GM21529 (cell line): Measurements from ENCODE around the gene BEST1.

Experiments used
- ATAC-seq: cut with Tn5 transposase; IDR thresholded peaks from one replicate; pipeline ENCODE4 v1.9.1; 2021; ENCODE audit not compliant: unreplicated experiment

The BEST1 gene

DNA sequence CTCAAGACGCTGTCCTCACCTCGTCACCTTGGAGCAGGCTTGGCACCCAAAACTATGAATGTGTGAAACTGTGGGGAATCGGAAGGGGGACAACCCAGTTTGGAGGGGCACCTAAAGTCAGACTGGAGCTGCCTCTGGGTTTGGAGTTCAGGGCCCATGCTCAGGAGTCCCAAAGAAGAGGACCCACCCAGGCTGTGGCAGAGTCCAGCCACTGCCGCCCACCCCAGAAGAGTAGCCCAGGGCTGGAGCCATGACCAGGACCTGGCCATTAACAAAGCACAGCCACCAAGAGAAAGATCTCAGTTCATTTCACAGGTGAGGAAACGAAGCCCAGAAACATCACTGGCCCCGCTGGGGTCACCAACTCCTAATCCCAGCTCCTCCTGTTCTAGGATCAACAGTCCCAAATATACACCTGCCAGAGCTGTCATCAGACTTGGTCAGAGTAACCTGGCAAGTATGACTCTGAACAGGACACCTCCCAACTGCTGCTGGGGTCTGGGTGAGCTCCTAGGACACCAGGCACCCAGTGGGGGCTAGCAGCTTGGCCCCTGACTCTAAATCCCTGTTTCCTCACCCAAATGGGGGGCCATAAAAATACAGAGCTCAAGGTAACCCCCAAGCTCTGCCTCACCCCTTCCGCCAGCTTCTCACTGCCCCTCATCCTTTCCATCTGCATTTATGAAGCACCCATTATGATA, 35.5 kb upstream of the BEST1 start:
- no peak for ATAC-seq

DNA sequence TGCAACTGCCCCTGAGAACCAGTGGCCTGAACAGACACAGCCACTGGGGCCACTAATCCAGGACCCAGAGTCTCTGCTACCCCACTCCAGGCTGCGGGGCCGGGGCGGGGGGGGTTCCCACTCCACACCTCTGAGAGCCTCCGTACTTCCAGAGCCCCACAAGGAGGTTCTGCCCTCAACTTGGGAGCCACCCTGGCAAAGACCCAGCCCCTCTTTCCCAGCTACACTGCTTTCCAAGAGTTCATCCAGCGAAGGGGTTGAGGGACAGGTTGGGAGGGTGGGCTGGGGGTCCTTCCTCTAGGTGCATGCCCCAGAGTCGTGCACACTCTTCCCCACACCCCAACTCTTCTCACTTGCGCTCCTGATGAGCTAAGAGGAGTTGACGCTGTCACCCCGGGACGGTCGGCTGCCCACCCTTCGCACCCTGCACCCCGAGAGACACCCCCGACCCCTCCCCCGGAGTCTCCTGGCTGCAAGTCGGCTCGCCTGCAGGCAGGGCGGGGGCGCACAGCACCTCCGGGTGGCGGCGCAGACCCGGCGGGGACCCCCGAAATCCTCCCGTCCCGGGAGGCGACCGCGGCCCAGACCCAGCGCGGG, 33.3 kb upstream of the BEST1 start:
- ATAC-seq = no peak

DNA sequence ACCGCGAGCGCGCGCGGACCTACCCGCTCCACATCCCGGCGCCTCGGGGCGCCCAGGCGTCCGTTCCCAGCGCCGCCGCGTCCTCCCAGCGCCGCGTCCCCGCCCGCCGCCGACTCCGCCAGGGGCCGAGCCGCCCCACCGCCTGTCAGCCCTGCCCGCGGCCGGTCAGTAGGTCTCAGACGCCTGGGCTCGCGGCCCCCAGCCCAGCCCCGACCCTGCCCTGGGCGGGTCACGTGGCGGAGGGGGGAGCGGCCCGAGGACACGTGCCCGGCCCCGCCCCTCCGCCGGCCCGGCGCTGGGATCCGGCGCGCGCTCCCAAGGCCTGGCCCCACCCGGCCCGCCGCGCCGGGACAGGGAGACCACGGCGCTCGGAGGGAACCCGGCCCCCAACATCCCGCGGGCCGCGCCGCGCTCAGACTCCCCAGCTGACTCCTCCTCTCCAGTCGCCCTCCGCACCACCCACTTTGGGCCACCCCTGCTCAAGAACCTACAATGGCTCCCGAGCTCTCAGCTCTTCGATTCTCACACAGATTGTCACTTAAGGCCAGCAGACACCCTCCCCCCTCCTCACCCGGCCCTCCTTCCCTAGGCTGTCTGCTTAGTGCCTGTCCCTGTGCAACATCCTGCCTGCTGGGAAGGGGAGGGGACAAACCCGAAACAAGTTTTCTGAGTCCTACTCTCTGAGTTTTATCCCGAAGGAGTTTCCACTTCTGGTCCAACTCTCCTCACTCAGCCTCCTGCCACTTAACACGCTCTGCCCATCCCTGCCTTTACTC, 32.6 kb upstream of the BEST1 start, which contains the start of gene RAB3IL1:
Gene RAB3IL1, minus strand, starts transcription at position 233 of the 776 bp plus-strand sequence. Its CDS starts 199 bp downstream, at position 34.
- ATAC-seq = no peak

DNA sequence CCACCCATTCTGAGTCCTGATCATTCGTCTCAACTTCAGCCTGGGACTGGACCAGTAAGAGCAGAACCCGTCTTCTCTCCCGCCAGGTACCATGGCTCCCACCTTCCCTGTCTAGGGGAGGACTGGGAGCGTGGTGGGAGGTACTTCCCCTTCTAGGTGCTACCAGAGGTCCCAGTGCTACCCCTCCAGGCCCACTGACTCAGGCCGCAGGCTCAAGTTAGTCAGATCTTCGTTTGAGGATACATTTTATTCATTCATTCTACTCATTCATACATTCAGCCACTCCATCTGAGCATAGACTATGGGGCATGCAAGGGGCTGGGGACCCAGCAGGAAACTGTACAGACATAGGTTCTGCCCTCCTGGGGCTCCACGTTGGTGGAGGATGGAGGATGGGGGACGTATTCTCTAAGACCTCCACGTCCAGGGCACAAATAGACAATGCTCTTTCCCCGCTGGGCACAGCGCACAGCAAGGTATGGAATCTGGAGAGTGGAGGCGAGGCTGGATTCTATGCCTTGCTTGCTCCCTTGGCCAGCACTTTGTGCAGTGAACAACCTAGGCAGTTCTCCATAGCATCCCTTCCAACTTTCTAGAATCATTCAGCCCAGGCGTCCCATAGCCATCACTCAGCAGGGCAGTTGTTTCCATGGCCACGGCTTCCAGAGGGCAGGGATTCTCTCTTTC, 31.8 kb upstream of the BEST1 start:
- ATAC-seq = no peak

DNA sequence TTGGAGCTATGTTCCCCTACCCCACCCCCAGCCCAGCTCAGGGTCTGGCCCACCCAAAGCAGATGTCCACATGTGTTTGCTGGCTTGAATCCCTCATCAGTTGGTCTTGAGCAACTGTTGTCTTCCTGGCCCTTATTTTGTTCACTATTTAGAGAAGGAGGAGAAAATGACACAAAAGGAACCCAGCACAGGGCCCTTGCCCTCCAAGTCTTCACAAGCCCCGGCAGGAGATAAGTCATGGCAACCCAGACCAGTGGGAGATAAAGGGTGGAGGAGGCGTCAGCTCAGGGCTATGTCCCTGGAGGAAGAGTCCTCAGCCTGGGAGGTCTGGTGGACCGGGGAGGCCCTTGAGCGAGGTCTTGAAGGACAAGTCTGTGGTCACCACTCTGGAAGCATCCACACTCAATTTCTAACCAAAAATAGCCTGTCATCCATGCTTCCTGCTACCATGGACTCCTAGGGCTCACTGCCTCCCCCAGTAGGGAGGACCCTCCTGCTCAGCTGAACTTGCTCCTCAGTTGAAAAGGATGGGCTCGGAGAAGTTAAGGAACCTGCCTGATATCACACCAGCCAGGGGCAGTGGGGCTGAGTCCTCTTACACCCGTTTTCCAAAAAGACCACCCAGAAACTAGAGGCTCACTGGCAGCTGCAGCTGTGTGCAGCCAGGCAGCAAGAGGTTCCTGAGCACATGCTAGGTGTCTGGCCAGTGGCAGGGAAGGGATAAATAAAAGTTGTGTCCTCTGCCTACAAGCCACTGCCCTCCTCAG, 31.0 kb upstream of the BEST1 start:
- ATAC-seq = no peak

DNA sequence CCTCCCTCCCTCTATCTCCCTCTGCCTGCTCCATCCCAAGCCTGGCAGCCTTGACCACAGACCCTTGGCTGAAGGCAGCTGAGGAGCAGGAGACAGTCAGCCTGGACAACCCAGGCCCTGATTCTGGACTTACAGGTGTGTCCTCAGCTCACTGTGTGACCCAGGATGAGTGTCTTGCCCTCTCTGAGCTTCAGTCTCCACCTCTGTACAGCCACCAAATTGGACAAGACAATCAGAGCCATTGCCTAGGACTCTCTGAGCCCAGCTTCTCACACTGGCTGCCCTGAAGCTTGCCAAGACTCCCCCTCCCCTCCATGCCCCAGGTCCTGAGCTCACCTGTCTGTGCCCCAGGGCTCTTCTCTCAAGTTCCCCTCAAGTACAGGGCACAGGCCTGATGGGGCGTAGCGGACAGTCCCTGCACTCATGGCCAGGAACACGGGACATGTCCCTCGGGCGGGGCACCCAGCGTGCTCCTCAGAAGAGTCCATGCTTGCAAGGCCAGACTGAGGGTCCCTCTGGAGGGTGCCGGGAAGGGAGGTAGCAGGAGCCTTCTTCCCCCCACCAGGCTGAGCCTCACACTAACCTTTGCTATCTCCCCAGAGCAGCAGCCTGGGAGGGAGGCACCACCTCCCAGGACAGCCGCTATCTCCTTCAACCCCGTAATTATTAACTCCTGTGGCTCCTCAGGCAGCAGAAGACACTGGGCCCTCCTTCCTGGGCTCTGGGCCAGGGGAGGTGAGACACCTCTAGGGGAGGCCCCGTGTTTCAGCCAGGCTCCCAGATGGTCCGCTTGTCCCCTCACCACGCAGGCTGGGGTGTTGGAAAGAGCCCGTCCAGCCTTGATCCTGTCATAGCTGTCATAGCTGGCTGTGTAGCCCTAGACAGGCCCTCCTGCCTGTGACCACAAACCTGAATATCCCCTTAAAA, 30.2 kb upstream of the BEST1 start:
- no peak for ATAC-seq

DNA sequence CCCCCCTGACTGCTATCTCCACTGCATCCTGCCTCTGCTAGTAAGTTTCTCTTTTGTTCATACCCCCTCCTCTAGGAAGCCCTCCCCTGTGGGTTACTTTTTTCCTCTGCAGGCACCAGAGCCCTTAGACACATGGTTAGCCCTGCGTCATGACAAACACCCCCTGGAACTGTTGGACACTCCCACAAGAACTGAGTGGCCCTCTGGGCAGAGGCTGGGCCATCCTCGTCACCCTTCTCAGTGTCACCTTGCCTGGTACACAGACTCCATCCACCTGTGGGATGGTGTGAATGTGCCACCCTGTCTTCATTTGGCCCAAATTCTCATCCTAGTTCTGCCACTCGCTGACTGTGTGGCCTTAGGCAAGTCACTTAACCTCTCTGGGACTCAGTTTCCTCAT, 28.7 kb upstream of the BEST1 start:
- no peak for ATAC-seq

DNA sequence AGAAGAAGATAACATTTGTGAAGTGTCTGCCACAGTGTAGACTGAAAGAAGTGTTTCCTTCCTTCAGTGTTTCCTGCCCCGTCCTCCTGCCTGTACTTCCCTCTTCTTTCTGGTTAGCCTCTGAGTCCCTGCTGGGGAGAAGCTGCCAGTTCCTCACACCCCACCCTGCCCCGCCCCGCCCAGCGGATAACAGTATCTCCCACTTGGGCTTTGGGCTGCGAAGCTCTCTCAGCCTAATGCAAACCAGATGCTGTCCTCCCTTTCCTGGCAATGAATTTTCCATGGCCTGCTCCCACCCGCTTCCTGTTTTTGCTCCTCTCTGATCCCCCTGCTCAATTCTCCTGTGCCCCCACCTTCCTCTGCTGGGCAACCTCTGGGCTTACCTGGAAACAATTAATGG, 27.6 kb upstream of the BEST1 start:
- ATAC-seq = no peak

DNA sequence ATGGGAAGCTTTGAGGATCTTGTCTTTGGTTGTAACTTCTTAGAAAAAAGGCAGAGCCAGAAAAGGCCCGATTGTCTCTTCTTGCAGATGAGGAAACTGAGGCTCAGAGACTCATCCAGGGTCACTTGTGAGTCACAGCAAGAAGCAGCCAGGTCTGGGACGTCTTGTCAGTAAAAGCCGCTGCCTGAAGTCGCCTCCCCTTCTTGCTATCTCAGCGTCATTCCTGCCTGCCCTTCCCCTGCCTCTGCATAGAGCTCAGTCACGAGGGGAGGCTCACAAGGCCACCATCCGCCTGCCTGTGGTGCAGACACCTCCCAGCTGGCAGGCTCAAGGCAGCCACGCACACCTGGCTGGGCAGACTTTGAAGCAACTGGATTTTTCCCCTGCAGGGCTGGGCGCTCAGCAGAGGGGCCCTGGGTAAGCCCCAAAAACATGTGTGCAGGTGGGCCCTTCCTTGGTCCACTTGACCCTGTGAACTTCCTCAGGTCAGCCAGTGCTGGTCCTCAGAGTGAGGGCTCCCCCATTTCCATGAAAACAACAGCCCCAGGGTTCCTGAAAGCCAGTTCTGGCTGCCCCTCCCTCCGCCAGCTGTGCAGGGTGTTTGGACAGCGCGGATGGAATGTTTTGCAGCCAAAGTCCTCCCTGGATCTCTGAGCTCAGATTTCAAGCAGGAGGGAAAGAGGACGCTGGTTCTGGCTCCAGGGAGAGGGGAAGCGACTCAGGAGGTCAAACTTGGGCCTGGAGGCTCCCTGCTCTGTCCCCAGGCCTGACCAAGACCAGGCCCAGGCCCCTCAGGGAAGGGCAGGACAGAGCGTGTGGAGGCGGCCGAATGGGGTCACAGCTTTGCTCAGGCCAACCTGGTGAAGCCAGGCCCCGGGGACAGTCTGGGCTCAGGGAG, 26.7 kb upstream of the BEST1 start:
- ATAC-seq = no peak

DNA sequence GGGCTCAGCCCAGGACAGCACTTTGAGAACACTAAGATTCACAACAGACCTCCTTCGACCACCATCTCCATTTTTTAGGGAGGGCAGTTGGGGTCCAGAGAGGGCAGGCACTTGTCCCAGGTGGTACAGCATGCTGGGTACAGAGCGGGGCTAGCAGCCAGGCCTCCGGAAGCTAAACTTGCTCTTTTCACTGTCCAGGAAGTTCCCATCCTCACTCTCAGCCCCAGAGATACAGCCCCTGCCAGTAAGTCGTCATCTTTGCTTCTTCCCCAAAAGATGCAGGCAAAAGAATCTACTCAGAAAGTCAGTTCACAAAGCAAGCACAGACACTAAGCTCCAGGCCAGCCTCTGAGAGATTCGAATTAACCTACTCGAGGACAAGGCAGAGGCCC, 26.1 kb upstream of the BEST1 start:
- no peak for ATAC-seq

DNA sequence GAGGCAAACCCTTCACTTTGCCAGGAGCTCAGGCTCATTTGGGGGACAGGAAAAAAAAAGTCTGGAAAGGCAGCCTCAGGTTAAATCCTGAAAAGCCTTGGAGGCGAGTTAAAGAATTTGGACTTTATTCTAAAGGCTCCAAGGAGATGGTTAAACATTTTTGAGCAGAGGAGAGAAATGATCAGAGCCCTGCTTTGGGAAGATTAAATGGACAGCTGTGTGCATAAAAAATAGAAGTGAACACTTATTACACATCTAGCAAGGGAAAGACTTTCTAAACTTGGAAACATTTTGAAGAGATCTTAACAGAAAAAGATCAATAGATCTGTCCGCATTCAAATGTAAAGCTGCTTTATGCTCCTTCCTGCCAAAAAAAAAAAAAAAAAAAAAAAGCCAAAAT, 24.4 kb upstream of the BEST1 start:
- ATAC-seq = no peak

DNA sequence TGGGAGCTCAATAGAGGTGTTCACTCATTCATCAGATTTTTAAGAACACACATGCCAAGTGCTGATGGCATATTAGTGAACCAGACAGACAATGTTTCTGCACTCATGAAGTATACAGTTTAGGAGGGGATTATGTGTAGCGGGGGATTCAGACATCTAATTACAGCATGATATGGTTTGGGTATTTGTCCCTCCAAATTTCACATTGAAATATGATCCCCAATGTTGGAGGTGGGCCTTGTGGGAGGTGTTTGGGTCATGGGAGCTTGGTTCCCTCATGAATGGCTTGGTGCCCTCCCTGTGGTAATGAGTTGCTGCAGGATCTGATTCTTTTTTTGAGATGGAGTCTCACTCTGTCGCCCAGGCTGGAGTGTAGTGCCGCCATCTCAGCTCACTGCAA, 23.9 kb upstream of the BEST1 start:
- ATAC-seq = no peak

DNA sequence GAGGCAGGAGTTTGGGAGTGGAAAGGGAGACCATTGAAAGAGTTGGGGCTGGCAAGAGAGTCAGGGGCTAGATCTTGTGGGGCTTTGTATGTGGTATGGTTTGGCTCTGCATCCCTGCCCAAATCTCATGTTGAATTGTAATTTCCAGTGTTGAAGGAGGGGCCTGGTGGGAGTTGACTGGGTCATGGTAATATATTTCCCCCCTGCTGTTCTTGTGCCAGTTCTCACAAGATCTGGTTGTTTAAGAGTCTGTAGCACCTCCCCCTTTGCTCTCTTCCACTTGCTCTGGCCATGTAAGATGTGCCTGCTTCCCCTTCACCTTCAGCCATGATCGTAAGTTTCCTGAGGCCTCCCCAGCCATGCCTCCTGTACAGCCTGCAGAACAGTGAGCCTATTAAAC, 22.6 kb upstream of the BEST1 start:
- ATAC-seq = no peak

DNA sequence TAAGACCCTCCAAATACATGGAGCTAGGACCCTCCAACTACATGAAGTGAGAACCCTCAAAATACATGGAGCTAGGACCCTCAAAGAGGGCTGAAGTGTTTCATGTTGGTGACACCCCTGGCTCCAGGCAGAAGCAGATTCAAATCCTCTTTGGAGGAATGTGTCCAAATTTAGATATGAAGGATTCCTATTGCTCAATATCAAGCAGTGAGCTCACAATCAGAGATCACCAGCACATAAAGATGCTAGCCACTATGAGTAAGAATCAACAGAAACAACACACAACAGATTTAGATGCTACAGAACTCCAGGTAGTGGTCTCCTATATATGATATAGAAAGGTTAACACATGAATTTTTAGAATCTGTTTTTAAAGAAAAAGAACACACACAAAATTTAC, 21.5 kb upstream of the BEST1 start:
- no peak for ATAC-seq

DNA sequence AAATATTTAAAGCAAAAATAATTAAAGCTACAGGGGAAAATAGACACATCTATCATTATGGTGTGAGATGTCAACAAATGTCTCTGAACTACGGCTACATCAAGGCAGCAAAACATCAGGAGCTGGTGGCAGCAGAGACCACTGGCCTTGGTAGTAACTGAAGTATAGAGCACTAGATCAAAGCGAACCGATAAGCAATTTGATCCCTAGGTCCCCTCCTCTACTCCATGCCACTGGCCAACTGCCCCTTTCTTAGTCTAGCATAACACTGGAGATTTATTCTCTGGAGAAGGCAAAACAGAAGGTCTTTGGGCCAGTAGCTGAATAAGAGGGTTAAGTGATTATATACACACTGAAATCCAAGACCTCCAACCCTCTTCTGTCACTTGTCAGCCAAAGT, 19.2 kb upstream of the BEST1 start:
- ATAC-seq = no peak

DNA sequence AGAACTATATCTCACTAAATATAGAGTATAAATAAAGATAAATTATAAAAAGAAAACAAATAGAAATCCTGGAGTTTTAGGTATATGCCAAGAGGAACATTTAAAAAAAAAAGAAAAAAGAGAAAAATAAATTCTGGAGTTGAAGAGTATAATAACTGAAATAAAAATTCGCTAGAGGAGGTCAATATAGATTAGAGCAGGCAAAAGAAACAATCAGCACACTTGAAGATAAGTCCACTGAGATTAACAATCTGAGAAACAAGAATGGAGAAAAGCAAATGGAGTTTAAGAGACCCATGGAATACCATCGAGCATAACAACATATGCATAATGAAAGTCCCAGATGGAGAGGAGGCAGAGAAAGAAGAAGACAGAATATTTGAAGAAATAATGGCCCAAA, 14.3 kb upstream of the BEST1 start:
- no peak for ATAC-seq

DNA sequence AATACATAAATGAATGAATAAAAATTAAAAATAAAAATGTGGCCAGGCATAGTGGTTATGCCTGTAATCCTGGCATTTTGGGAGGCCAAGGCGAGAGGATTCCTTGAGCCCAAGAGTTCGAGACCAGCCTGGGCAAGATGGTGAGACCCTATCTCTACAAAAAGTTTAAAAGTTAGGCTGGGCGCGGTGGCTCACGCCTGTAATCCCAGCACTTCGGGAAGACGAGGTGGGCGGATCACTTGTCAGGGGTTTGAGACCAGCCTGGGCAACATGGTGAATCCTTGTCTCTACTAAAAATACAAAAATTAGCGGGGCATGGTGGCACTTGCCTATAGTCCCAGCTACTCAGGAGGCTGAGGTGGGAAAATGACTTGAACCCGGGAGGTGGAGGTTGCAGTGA, 9.7 kb upstream of the BEST1 start:
- ATAC-seq = no peak

DNA sequence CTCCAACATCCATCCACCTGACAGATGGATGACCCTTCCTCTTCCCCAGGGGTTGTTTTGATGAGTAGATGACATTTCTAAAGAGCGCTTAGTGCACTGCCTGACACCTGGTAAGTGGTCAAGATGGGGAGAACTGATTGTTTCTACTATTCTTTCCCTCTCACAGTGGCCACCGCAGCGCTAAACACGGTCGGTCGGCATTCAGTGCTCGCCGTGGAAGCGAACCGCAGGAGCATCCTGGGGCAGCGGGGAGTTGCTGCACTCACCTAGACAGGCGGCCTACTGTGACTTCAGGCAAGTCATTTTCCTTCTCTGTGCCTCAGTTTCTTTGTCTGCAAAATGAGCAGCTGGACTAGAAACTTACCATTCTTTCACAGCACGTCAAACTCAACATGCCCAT, 5.0 kb upstream of the BEST1 start:
- ATAC-seq = no peak

DNA sequence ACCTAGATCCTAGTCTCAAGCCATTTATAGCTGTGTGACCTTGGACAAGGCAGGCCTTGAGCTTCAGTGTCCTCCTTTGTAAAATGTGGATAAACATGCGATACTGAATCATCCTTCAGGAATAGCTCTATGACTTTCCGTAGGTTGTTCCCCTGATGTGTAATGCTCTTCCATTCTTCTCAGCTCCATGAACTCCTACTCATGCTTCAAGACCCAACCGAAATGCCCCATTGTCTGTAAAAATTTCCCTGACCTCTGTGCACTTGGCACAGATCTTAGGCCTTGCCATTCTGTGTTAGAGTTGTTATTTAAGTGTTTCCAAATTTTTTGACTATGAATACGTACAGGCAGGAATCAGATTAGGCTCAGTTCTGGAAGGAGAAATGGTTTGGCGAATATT, 3.3 kb upstream of the BEST1 start:
- ATAC-seq = no peak
